ENCODE measurements around the gene SYNGR2. TPM values are rescaled to one million over a fixed set of nuclear protein-coding genes. Genes with fewer than 3 reads are reported as not detected.

SYNGR2 gene
- total RNA-seq, 1 donor, result 3.3 TPM

DNA sequence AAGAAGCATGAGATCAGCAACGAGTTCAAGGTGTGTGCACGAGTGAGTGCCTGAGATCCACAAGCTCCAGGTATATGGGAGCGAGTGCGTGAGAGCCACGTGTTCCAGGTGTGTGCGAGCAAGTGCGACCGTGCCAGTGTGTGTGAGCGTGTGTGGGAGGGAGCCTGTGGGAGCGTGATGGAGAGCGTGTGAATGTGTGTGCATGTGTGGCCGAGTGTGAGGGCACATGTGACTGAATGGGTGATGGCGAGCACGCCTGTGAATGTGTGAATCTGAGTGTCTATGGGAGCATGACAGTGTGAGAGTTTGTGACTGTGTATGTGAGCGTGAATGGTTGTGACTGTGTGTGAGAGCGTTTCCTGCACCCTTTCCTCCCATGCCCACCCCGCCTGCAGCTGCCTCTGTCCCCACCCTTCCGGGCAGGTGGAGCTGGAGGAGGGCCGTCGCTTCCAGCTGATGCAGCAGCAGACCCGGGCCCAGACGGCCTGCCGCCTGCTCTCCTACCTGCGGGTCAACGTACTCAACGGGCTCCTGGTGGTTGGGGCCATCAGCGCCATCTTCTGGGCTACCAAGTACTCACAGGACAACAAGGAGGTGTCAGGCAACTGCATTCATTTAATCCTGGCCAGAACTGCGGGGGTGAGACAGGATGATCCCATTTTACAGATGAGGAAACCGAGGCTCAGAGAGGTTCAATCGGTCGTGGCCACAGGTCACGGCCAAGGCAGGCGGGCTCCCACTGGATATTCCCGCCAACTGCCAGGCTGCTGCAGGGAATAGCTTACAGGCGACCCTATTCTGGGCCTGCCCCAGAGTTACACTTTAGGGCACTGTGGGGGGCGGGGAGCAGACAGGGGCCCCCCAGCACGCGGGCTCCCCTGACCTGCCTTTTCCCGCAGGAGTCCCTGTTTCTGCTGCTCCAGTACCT is 34.1 kb upstream of the SYNGR2 start:
- peak; percentile 89 for DNase-seq (ENCODE audit: insufficient read length, low spot score, missing footprints)
- Histone ChIP-seq H3K36me3 (ENCODE audit: insufficient read depth, low read length) (no peaks in the 10 kb centered on the region), H3K4me2 (ENCODE audit: insufficient read depth, low read length) (no peak overlapping the region), H3K4me1 (ENCODE audit: insufficient read depth, low read length) (no peaks in the 10 kb centered on the region), H3K9me3 (ENCODE audit: low read depth, low read length) (no peaks in the 10 kb centered on the region), H2AFZ (ENCODE audit: low read length) (no peak overlapping the region), H3K27ac (ENCODE audit: low read depth, low read length) (no peak overlapping the region), H4K20me1 (ENCODE audit: insufficient read depth, low read length) (no peaks in the 10 kb centered on the region), H3K4me3 (ENCODE audit: insufficient read depth, low read length) (no peak overlapping the region), H3K79me2 (ENCODE audit: insufficient read depth, low read length) (no peaks in the 10 kb centered on the region), H3K27me3 (ENCODE audit: insufficient read depth, low read length) (peaks cover 26% of the 10 kb centered on the region)
- peak; percentile 33 for TF ChIP-seq CTCF (IDR thresholded peaks at IDR 0.05; ENCODE audit: extremely low read depth, low read depth, low read length)

DNA sequence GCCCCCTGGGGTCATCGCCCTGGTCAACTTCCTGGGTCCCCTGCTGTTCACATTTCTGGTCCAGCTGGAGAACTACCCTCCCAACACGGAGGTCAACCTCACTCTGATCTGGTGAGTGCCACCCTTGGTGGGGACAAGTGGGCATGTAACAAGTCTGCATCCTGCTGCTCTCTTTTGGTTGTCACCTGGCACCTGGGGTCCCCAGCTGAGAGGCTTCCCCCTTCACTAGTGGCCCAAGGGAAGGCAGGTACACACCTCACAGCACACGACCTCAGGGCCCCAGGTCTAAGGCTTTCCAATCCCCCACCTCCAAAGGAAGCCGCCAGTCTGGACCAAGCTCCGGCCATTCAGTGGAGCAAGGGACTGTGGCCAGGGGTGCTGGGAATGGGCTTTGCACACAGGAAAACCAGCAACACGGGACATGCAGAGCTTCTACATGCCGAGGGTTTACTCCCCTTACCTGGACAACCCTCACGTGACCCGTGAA is 33.4 kb upstream of the SYNGR2 start:
- no peaks in the 10 kb centered on the region for H3K36me3 ChIP-seq (ENCODE audit: insufficient read depth, low read length)
- no peak overlapping the region for H3K4me2 ChIP-seq (ENCODE audit: insufficient read depth, low read length)
- no peaks in the 10 kb centered on the region for H3K9me3 ChIP-seq (ENCODE audit: low read depth, low read length)
- H3K79me2 ChIP-seq (ENCODE audit: insufficient read depth, low read length), result no peaks in the 10 kb centered on the region
- no peak overlapping the region for H3K4me3 ChIP-seq (ENCODE audit: insufficient read depth, low read length)
- H3K27me3 ChIP-seq (ENCODE audit: insufficient read depth, low read length), result peaks cover 19% of the 10 kb centered on the region
- H2AFZ ChIP-seq (ENCODE audit: low read length), result no peak overlapping the region
- H4K20me1 ChIP-seq (ENCODE audit: insufficient read depth, low read length), result no peaks in the 10 kb centered on the region
- H3K27ac ChIP-seq (ENCODE audit: low read depth, low read length), result no peak overlapping the region
- H3K4me1 ChIP-seq (ENCODE audit: insufficient read depth, low read length), result no peaks in the 10 kb centered on the region
- TF ChIP-seq CTCF (IDR thresholded peaks at IDR 0.05; ENCODE audit: extremely low read depth, low read depth, low read length), result no peak
- peak; percentile 79 for DNase-seq (ENCODE audit: insufficient read length, low spot score, missing footprints)

DNA sequence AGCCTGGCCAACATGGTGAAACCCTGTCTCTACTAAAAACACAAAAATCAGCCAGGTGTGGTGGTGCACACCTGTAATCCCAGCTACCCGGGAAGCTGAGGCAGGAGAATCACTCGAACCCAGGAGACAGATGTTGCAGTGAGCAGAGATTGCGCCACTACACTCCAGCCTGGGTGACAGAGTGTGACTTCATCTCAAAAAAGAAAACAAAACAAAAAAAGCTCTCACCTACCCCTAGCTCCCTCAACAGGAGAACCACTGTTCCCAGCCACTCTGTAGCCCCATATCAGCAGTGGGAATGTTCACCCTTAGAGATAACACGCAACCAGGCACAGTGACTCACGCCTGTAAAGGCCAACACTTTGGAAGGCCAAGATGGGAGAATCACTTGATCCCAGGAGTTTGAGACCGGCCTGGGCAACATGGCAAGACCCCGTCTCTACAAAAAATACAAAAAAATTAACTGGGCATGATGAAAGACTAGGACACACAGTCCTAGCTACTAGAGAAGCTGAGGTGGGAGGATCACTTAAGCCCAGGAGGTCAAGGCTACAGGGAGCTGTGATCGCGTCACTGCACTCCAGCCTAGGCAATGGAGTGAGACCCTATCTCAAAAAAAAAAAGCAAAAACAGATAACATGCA is 32.4 kb upstream of the SYNGR2 start:
- no peaks in the 10 kb centered on the region for H3K36me3 ChIP-seq (ENCODE audit: insufficient read depth, low read length)
- no peak overlapping the region for H3K4me3 ChIP-seq (ENCODE audit: insufficient read depth, low read length)
- DNase-seq (ENCODE audit: insufficient read length, low spot score, missing footprints), result peak; percentile 65
- H3K9me3 ChIP-seq (ENCODE audit: low read depth, low read length), result no peaks in the 10 kb centered on the region
- no peak overlapping the region for H3K4me2 ChIP-seq (ENCODE audit: insufficient read depth, low read length)
- no peak overlapping the region for H3K27ac ChIP-seq (ENCODE audit: low read depth, low read length)
- no peak for TF ChIP-seq CTCF (IDR thresholded peaks at IDR 0.05; ENCODE audit: extremely low read depth, low read depth, low read length)
- no peak overlapping the region for H2AFZ ChIP-seq (ENCODE audit: low read length)
- no peaks in the 10 kb centered on the region for H3K79me2 ChIP-seq (ENCODE audit: insufficient read depth, low read length)
- peaks cover 14% of the 10 kb centered on the region for H3K27me3 ChIP-seq (ENCODE audit: insufficient read depth, low read length)
- H3K4me1 ChIP-seq (ENCODE audit: insufficient read depth, low read length), result no peaks in the 10 kb centered on the region
- H4K20me1 ChIP-seq (ENCODE audit: insufficient read depth, low read length), result no peaks in the 10 kb centered on the region
